ENCODE measurements around the gene BSPH1. TPM values are rescaled to one million over a fixed set of nuclear protein-coding genes. Genes with fewer than 3 reads are reported as not detected.
A peak's percentile ranks its signal among the peaks of the same experiment; 100 is the strongest.
"Not testable (repeated sequence)": the region's sequence is repeated elsewhere in the genome, so short reads cannot be mapped to it uniquely, and the experiment has no call there.

BSPH1 gene
- total RNA-seq, 2 donors from 2014 or later: not detected

DNA sequence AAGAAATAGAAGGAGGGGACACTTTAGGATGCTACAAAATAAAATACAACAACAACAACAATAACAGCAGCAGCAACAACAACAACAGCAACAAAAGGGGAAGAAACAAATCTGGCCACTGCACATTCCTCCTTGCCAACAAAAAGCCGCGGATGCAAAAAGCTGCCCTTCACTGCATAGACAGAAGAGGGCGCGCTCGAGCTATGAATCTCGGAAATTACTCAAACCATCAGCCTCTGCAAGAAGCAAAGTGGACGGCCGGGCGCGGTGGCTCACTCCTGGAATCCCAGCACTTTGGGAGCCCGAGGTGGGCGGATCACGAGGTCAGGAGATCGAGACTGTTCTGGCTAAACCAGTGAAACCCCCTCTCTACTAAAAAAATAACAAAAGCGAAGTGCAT, 71.9 kb downstream of the BSPH1 start:
- H3K27me3 ChIP-seq; H3K36me3 ChIP-seq (replicated peaks in 1 of 2; ENCODE audit: insufficient read depth in 1 of 2, low read depth in 2 of 2); H3K9me3 ChIP-seq; H3K4me3 ChIP-seq; H3K4me1 ChIP-seq; H3K27ac ChIP-seq; ATAC-seq; intact Hi-C loops (cut with DNase I); DNase-seq: not testable (repeated sequence)
- 2 to 3% methylated on average over 13 of the region's 15 CpGs for WGBS, 2 donors
- TF ChIP-seq, protein P1, sequence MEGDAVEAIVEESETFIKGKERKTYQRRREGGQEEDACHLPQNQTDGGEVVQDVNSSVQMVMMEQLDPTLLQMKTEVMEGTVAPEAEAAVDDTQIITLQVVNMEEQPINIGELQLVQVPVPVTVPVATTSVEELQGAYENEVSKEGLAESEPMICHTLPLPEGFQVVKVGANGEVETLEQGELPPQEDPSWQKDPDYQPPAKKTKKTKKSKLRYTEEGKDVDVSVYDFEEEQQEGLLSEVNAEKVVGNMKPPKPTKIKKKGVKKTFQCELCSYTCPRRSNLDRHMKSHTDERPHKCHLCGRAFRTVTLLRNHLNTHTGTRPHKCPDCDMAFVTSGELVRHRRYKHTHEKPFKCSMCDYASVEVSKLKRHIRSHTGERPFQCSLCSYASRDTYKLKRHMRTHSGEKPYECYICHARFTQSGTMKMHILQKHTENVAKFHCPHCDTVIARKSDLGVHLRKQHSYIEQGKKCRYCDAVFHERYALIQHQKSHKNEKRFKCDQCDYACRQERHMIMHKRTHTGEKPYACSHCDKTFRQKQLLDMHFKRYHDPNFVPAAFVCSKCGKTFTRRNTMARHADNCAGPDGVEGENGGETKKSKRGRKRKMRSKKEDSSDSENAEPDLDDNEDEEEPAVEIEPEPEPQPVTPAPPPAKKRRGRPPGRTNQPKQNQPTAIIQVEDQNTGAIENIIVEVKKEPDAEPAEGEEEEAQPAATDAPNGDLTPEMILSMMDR (IDR thresholded peaks at IDR 0.05): peak; percentile 28 to 71 (median 39)

Other genes with a start within 250 kb of the BSPH1 start
- gene NOP53, start 246.6 kb downstream of the BSPH1 start, total RNA-seq: 100 to 1,000 TPM; 436 to 761 TPM
- gene SELENOW, start 213.5 kb downstream of the BSPH1 start, total RNA-seq: 100 to 1,000 TPM; 189 to 296 TPM
- gene TPRX1, start 187.6 kb downstream of the BSPH1 start, total RNA-seq: not detected
- gene CRX, start 170.2 kb downstream of the BSPH1 start, total RNA-seq: not detected
- gene TPRX2, start 132.9 kb downstream of the BSPH1 start, total RNA-seq: not detected
- not detected for gene SULT2A1, start 105.9 kb downstream of the BSPH1 start, total RNA-seq
- not detected for gene ELSPBP1, start 2.5 kb upstream of the BSPH1 start, total RNA-seq
- gene CABP5, start 51.9 kb upstream of the BSPH1 start, total RNA-seq: not detected
- 10 to 100 TPM in 1 of 2 donors, 1 to 10 TPM in 1; 4.4 to 10.9 TPM for gene PLA2G4C, start 118.6 kb upstream of the BSPH1 start, total RNA-seq
- 10 to 100 TPM; 17.4 to 62.0 TPM for gene LIG1, start 178.2 kb upstream of the BSPH1 start, total RNA-seq
- 1 to 10 TPM; 4.7 to 9.6 TPM for gene ZSWIM9, start 178.5 kb upstream of the BSPH1 start, total RNA-seq